WI38 (cell line): Measurements from ENCODE around the gene GDF11.

Experiments
- H3K4me3 ChIP-seq: 2 replicates; pipeline ENCODE4 v1.5.1; 2011; ENCODE audit warnings: low read depth, mild to moderate bottlenecking, control low read depth, low read length
- CTCF ChIP-seq: IDR thresholded peaks from 2 replicates; pipeline ENCODE4 v1.5.1; 2012; ENCODE audit warnings: low read depth, mild to moderate bottlenecking, control low read depth, low read length

The GDF11 gene

GRCh38 chr12:55743406-55744339, 751 bp downstream of the GDF11 start:
- TF ChIP-seq CTCF: no peak
- H3K4me3 ChIP-seq: peak overlapping the region; percentile 58

GRCh38 chr12:55744340-55745030, 1.6 kb downstream of the GDF11 start:
- peak overlapping the region; percentile 58 for H3K4me3 ChIP-seq
- TF ChIP-seq CTCF: no peak

GRCh38 chr12:55745361-55746173, 2.6 kb downstream of the GDF11 start:
- TF ChIP-seq CTCF: no peak
- no peak overlapping the region for H3K4me3 ChIP-seq

- H3K4me3 ChIP-seq: no peak overlapping the region
- no peak for TF ChIP-seq CTCF
Observed at GRCh38 chr12:55746174-55746912, 3.4 kb downstream of the GDF11 start.

GRCh38 chr12:55746913-55747231, 4.0 kb downstream of the GDF11 start:
- no peak overlapping the region for H3K4me3 ChIP-seq
- no peak for TF ChIP-seq CTCF

GRCh38 chr12:55748230-55748993, 5.5 kb downstream of the GDF11 start:
- no peak overlapping the region for H3K4me3 ChIP-seq
- no peak for TF ChIP-seq CTCF
